Omental fat pad (tissue), 4 donors: ENCODE measurements around the gene SCN1A. TPM values are rescaled to one million over a fixed set of nuclear protein-coding genes. Genes with fewer than 3 reads are reported as not detected.

Experiments used
- ATAC-seq: fragments of 150-250 bp; one replicate; pipeline ENCODE4 v1.9.1; 2016; ENCODE audit warnings: mild to moderate bottlenecking, moderate library complexity; ENCODE audit not compliant: low FRiP score
- DNase-seq: peaks from one replicate; pipeline ENCODE4 v3.0.0-alpha.2; 2019; ENCODE audit warnings: low spot score
- CTCF ChIP-seq, 3 donors: fragments of 450-650 bp; IDR thresholded peaks; one replicate each; pipeline ENCODE4 v1.5.1; 2016 to 2017; ENCODE audit warnings: antibody characterized with exemption in 3 of 3, mild to moderate bottlenecking in 3 of 3, moderate library complexity in 2 of 3
- total RNA-seq, 4 donors: library from RNA; depleted of rRNA; stranded (reverse); fragments of >200 nt; gene quantifications; one replicate each; pipeline ENCODE4 v1.1.0, GENCODE V29; 2016

SCN1A gene
- total RNA-seq: under 1 TPM in 1 of 4 donors, not detected in 3; 0.09 TPM

DNA sequence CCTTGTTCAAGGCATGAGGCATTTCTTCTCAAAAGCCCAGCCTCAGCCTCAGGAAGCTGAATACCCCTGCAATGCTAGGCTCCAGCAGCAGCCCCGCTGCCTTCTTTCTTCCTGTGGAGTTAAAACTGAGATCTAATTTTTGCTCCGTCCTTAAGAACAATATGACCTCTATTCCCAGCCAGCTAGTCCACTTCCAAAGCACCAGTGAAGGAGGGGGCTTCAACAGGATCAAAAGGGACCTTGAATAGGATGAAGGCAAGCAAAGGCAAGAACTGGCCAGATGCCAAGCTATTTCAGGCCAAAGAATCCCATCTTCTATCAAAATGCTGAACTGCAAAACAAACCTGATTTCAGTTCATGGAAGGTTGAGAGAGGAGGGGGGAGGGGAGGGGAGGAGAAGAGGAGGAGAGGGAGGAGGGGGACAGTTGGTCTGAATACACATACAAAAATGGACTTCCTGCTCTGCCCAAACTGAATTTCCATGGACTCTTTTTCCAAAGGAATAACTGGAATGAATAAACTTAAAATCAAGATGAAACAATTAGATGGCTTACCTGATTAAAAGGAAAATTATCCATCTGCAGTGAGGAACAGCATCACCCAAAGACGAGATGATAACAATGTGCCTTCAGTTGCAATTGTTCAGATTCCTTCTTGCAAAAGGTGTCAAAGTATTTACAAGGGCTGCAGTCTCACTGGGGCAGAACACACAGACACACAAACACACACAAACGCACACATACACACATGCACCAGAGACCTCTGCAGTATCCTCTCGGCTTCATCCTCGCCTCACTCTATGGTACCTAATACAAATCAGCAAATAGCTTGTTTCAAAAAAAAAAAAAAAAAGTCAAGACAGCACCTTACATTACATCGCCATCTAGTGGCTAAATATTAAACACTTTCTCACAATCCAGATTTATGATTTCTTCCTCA is at the start of gene SCN1A:
SCN1A (minus strand) TSS at position 804 of the 939 bp plus-strand sequence. CDS start 54,399 bp downstream, outside the sequence.
- ATAC-seq (no peak), DNase-seq (no peak)

GRCh38 chr2:166173263-166173662 is 45.4 kb upstream of the SCN1A start:
- DNase-seq: no peak

More for the DNA sequence above, at the start of gene SCN1A:
- TF ChIP-seq CTCF (IDR thresholded peaks at IDR 0.05): no peak

DNA sequence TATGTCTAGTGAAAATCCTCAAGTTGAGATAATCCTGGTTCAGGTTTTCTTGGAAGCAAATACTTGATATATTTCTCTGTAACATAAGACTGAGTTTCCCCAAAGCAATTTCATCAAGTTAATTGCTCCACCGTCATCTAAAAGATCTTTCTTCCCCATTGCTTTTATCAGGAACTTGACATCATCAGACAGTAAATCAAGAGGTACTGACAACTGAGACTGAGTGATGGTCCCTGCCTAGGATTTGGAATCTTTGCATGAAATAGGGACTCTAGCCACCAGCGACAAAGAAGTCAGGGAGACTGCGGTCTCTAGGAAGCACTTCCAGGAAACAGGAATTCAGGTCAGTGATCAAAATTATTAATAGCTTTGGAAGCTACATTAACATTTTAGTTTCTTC is 43.4 kb upstream of the SCN1A start:
- ATAC-seq: no peak
- no peak for TF ChIP-seq CTCF (IDR thresholded peaks at IDR 0.05)
- no peak for DNase-seq

More at GRCh38 chr2:166173263-166173662, 45.4 kb upstream of the SCN1A start:
- ATAC-seq: no peak
- TF ChIP-seq CTCF (IDR thresholded peaks at IDR 0.05): no peak

GRCh38 chr2:166170356-166170755 is 42.5 kb upstream of the SCN1A start:
- DNase-seq (no peak), ATAC-seq (no peak)
- TF ChIP-seq CTCF (IDR thresholded peaks at IDR 0.05): no peak

DNA sequence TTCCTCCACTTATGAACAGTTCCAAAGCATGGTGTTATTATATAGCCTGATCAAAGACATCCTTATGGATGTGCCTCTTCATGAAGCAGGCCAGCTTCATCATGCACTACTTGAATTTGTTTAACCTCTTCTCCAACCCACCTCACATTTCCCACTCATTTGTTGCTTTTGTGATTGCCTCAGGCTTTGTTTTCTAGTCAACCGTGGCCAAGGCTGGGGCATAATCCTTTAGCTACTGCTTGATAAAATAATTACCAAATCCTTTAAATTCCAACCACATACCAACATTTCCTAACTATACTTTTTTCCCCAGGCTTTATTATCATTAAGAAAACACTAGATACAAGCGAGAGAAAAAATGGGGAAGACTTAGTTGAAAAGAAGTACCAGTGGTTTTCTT is 39.6 kb upstream of the SCN1A start:
- ATAC-seq: no peak
- no peak for TF ChIP-seq CTCF (IDR thresholded peaks at IDR 0.05)
- no peak for DNase-seq

GRCh38 chr2:166163775-166164174 is 36.0 kb upstream of the SCN1A start:
- TF ChIP-seq CTCF (IDR thresholded peaks at IDR 0.05): no peak
- DNase-seq (no peak), ATAC-seq (no peak)

- TF ChIP-seq CTCF (IDR thresholded peaks at IDR 0.05): no peak
- ATAC-seq (no peak), DNase-seq (no peak)
Measured at GRCh38 chr2:166158546-166158945, 30.7 kb upstream of the SCN1A start.
